PC-3 (cell line): ENCODE results near the gene COL9A3. TPM values are rescaled to one million over a fixed set of nuclear protein-coding genes. Genes with fewer than 3 reads are reported as not detected.

Experiments used
- ATAC-seq: fragments of 200-7000 bp; cut with Tn5 transposase; 2 replicates; pipeline ENCODE4 v1.9.1; 2020; ENCODE audit warnings: mild to moderate bottlenecking, moderate library complexity
- BruUV-seq: library from RNA; stranded (reverse); fragments of 400-500 nt; replicated peaks from 2 replicates; lab custom pipeline; 2021; lab: Mats Ljungman, UMichigan
- CTCF ChIA-PET: fragments of 300-600 bp; sonication (Branson Sonifier 250); formaldehyde crosslinking; loops from one replicate; lab custom pipeline; 2022; ENCODE audit warnings: antibody characterized with exemption; lab: Charles Lee
- POLR2A ChIA-PET: fragments of 300-600 bp; sonication (Branson Sonifier 250); formaldehyde crosslinking; loops from one replicate; lab custom pipeline; 2022; ENCODE audit warnings: antibody characterized with exemption; ENCODE audit not compliant: unreplicated experiment; lab: Charles Lee
- DNase-seq: peaks from one replicate; pipeline ENCODE4 v3.0.0-alpha.2; 2015
- H2AFZ ChIP-seq: fragments of 300-600 bp; sonication (generic); 2 replicates; pipeline ENCODE4 v1.6.0; 2016; ENCODE audit warnings: antibody characterized with exemption, low read length
- H3F3A ChIP-seq: fragments of 300-600 bp; sonication (generic); one replicate; pipeline ENCODE4 v1.6.0; 2017; ENCODE audit warnings: antibody characterized with exemption, low read length, control low read depth, mild to moderate bottlenecking; ENCODE audit not compliant: unreplicated experiment
- H3K27ac ChIP-seq: fragments of 300-600 bp; sonication (generic); 2 replicates; pipeline ENCODE4 v1.5.1; 2016; ENCODE audit warnings: mild to moderate bottlenecking, low read length
- H3K27me3 ChIP-seq: fragments of 300-600 bp; sonication (generic); 2 replicates; pipeline ENCODE4 v1.6.1; 2016; ENCODE audit warnings: low read length, mixed read lengths
- H3K36me3 ChIP-seq: fragments of 300-600 bp; sonication (generic); 2 replicates; pipeline ENCODE4 v1.6.1; 2016; ENCODE audit warnings: low read depth, mixed run types, low read length, mixed read lengths
- H3K4me1 ChIP-seq: fragments of 300-600 bp; sonication (generic); 2 replicates; pipeline ENCODE4 v1.5.1; 2016; ENCODE audit warnings: low read length; ENCODE audit not compliant: insufficient read depth
- H3K4me2 ChIP-seq: fragments of 300-600 bp; sonication (generic); 2 replicates; pipeline ENCODE4 v1.6.0; 2016; ENCODE audit warnings: low read length
- H3K4me3 ChIP-seq: fragments of 300-600 bp; sonication (generic); 2 replicates; pipeline ENCODE4 v1.5.1; 2016; ENCODE audit warnings: mild to moderate bottlenecking, low read length, mixed read lengths
- H3K79me2 ChIP-seq: fragments of 300-600 bp; sonication (generic); 2 replicates; pipeline ENCODE4 v1.6.1; 2017; ENCODE audit warnings: low read length, mixed read lengths
- H3K9ac ChIP-seq: fragments of 300-600 bp; sonication (generic); 2 replicates; pipeline ENCODE4 v1.6.0; 2016; ENCODE audit warnings: mild to moderate bottlenecking, low read length
- H3K9me2 ChIP-seq: fragments of 300-600 bp; sonication (generic); replicated peaks from 2 replicates; pipeline ENCODE4 v1.6.1; 2016; ENCODE audit warnings: mixed run types, low read length, mixed read lengths
- H3K9me3 ChIP-seq: fragments of 300-600 bp; sonication (generic); 2 replicates; pipeline ENCODE4 v1.6.1; 2016; ENCODE audit warnings: low read length, mixed read lengths
- H4K20me1 ChIP-seq: fragments of 300-600 bp; sonication (generic); 2 replicates; pipeline ENCODE4 v1.6.1; 2016; ENCODE audit warnings: low read length, mixed read lengths
- EZH2 ChIP-seq: fragments of 300-600 bp; sonication (generic); IDR thresholded peaks from one replicate; pipeline ENCODE4 v1.6.1; 2017; ENCODE audit warnings: antibody characterized with exemption, mild to moderate bottlenecking, low read length; ENCODE audit not compliant: unreplicated experiment
- EZH2phosphoT487 ChIP-seq: fragments of 300-600 bp; sonication (generic); IDR thresholded peaks from 2 replicates; pipeline ENCODE4 v1.6.1; 2018; ENCODE audit warnings: mild to moderate bottlenecking, antibody characterized with exemption, low read length, borderline replicate concordance
- intact Hi-C: fragments of 100-400 bp; cut with micrococcal nuclease; formaldehyde crosslinking; loops from 2 replicates; pipeline ENCODE4 v1.9.0; 2023
- total RNA-seq: library from RNA; depleted of rRNA; stranded (reverse); fragments of >200 nt; gene quantifications from 2 replicates; pipeline ENCODE4 v1.2.3, GENCODE V29; 2014
- TF ChIP-seq, protein P1 (sequence below): fragments of 300-600 bp; sonication (generic); conservative IDR thresholded peaks from 2 replicates; pipeline ENCODE4 v1.5.1; 2017; ENCODE audit warnings: antibody characterized with exemption, low read depth, mild to moderate bottlenecking, low read length

Gene COL9A3
- total RNA-seq, 1 experiment from 2014 or later: 14.3 TPM

DNA sequence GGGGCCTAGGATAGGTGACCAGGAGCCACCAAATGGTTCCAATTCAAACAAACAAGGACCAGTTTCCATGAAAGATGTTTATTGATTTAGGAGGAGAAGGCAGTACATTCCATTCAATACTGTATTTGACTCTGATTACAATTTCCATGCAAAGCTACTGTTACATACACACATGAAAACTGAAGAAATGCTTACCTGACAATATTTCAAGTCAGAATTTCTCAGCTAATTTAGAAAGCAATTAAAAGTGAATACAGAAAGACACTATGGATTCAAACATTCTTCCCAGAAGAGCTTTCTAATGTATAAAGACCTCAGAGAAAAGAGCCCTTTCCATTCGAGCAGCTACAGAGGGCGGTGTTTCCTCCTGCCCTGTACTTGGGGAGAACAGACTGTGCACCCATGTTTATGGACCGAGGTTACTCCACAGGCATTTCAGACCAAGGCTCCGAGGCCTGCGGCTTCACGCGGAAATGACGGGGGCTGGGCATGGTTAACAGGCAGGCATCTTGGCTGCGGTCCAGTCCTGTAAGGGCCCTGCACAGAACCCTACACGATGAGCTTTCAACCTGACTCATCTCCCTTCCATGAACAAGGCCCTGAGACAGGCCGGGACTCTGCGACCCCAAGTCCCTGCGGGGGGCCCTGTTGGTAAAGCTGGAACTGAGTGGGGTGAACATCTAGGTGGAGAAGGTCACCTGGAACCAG, 70.5 kb downstream of the COL9A3 start:
- no peaks in the 10 kb centered on the region for H3K27me3 ChIP-seq
- H3K27ac ChIP-seq: peak overlapping the region; percentile 12; the same call in 1 of the 2 replicates
- ChIA-PET POLR2A (no interaction called here), CTCF (interaction anchor here (0.5 to 1.0 kb wide), 2 partner anchors 12 to 13 kb away, joined by 3 to 4 read pairs; no protein-coding TSS in a partner anchor)
- peaks cover 5% of the 10 kb centered on the region for H3F3A ChIP-seq
- intact Hi-C loops: loop anchor here (1.0 kb wide), 1 partner anchor 12 kb away; no protein-coding TSS in a partner anchor
- no peak overlapping the region for H3K9ac ChIP-seq
- no peak overlapping the region for H3K4me2 ChIP-seq
- DNase-seq: peak; percentile 39
- ATAC-seq: peak; percentile 91
- no peaks in the 10 kb centered on the region for H3K9me3 ChIP-seq
- H3K9me2 ChIP-seq: no peaks in the 10 kb centered on the region
- peaks cover 45% of the 10 kb centered on the region for H3K36me3 ChIP-seq
- H3K79me2 ChIP-seq: no peaks in the 10 kb centered on the region
- H2AFZ ChIP-seq: no peak overlapping the region
- H3K4me3 ChIP-seq: no peak overlapping the region
- TF ChIP-seq, protein P1, sequence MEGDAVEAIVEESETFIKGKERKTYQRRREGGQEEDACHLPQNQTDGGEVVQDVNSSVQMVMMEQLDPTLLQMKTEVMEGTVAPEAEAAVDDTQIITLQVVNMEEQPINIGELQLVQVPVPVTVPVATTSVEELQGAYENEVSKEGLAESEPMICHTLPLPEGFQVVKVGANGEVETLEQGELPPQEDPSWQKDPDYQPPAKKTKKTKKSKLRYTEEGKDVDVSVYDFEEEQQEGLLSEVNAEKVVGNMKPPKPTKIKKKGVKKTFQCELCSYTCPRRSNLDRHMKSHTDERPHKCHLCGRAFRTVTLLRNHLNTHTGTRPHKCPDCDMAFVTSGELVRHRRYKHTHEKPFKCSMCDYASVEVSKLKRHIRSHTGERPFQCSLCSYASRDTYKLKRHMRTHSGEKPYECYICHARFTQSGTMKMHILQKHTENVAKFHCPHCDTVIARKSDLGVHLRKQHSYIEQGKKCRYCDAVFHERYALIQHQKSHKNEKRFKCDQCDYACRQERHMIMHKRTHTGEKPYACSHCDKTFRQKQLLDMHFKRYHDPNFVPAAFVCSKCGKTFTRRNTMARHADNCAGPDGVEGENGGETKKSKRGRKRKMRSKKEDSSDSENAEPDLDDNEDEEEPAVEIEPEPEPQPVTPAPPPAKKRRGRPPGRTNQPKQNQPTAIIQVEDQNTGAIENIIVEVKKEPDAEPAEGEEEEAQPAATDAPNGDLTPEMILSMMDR: no peak
- TF ChIP-seq EZH2 (no peak), EZH2phosphoT487 (no peak)
- H3K4me1 ChIP-seq: no peaks in the 10 kb centered on the region
- BruUV-seq: no TSS peak
- H4K20me1 ChIP-seq: no peaks in the 10 kb centered on the region

DNA sequence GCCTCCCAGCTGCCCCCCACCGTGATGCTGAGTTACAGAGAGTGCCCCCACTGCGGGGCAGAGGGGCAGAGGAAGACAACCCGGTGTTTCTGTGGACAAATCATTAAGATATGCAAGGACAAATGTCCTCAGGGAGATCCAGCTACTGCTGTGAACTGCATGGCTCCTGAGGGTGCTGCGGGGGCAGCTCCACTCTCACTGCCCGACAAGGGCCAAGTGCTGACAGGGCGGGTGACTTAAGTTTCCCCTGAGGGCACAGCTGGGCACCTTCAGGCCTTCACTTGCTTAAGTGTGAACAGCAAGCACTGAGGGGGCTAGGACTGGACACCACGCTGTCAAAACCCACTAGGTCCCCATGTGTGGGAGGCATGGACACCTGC, 71.0 kb downstream of the COL9A3 start:
- H4K20me1 ChIP-seq: no peaks in the 10 kb centered on the region
- H3K79me2 ChIP-seq: no peaks in the 10 kb centered on the region
- no peaks in the 10 kb centered on the region for H3K27me3 ChIP-seq
- H2AFZ ChIP-seq: no peak overlapping the region
- H3K4me1 ChIP-seq: no peaks in the 10 kb centered on the region
- DNase-seq (no peak), ATAC-seq (peak; percentile 23)
- H3F3A ChIP-seq: peaks cover 5% of the 10 kb centered on the region
- H3K9me2 ChIP-seq: no peaks in the 10 kb centered on the region
- ChIA-PET POLR2A (no interaction called here), CTCF (interaction anchor here (0.5 to 1.0 kb wide), 2 partner anchors 12 to 14 kb away, joined by 3 to 4 read pairs; no protein-coding TSS in a partner anchor)
- no peak overlapping the region for H3K9ac ChIP-seq
- H3K27ac ChIP-seq: peak overlapping the region; percentile 12; the same call in 1 of the 2 replicates
- TF ChIP-seq, protein P1: no peak
- TF ChIP-seq EZH2 (no peak), EZH2phosphoT487 (no peak)
- no TSS peak for BruUV-seq
- H3K4me2 ChIP-seq: no peak overlapping the region
- H3K4me3 ChIP-seq: no peak overlapping the region
- H3K36me3 ChIP-seq: peaks cover 48% of the 10 kb centered on the region
- intact Hi-C loops: loop anchor here (1.0 kb wide), 1 partner anchor 13 kb away; no protein-coding TSS in a partner anchor
- no peaks in the 10 kb centered on the region for H3K9me3 ChIP-seq

DNA sequence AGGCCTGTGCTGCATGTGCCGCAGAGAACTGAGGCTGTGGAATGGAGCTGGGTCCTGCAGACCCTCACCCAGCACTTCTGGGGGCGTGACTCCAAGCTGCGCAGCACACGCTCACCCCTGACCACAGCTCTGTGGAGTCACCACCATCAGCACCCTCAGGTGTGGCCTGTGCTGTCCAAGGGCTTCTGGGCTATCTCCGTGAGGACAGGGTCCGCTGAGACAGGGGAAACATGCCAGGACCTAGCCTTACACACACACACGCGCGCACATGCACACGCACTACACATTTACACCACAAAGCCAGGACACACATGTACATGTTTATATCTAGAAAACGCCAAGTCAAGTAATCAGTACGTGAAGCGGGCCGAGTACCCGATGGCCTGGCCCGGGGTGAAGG, 71.6 kb downstream of the COL9A3 start:
- no peak for ATAC-seq
- no peak overlapping the region for H3K4me2 ChIP-seq
- POLR2A ChIA-PET: no interaction called here

More for the DNA sequence above, 71.6 kb downstream of the COL9A3 start:
- Histone ChIP-seq H3K9me3 (no peaks in the 10 kb centered on the region), H4K20me1 (no peaks in the 10 kb centered on the region), H3K9me2 (no peaks in the 10 kb centered on the region), H3K9ac (no peak overlapping the region), H3K36me3 (peaks cover 52% of the 10 kb centered on the region), H3K4me1 (no peaks in the 10 kb centered on the region), H3F3A (peaks cover 5% of the 10 kb centered on the region), H3K27ac (no peak overlapping the region), H3K27me3 (no peaks in the 10 kb centered on the region), H2AFZ (no peak overlapping the region), H3K4me3 (no peak overlapping the region), H3K79me2 (no peaks in the 10 kb centered on the region)
- no peak for TF ChIP-seq EZH2
- TF ChIP-seq EZH2phosphoT487: no peak
- TF ChIP-seq, protein P1: no peak
- no peak for DNase-seq
- CTCF ChIA-PET: no interaction called here
- intact Hi-C loops: no loop called here
- BruUV-seq: no TSS peak
